Dendritic cell treated with granulocyte-macrophage colony-stimulating factor and Interleukin-4, amounts not matched to agents 40 ng/mL and 50 ng/mL, for 4 days (primary cell): ENCODE results near the gene SND1.

Experiments used
- H3K27ac Mint-ChIP-seq: one replicate; pipeline ENCODE4 v1.8.0; 2022; ENCODE audit warnings: mild to moderate bottlenecking, mixed read lengths
- H3K27me3 Mint-ChIP-seq: one replicate; pipeline ENCODE4 v1.8.0; 2022; ENCODE audit warnings: mild to moderate bottlenecking, mixed read lengths
- H3K36me3 Mint-ChIP-seq: one replicate; pipeline ENCODE4 v1.8.0; 2022; ENCODE audit warnings: low read depth, mixed read lengths
- H3K4me1 Mint-ChIP-seq: one replicate; pipeline ENCODE4 v1.8.0; 2022; ENCODE audit warnings: low read depth, mixed read lengths
- H3K4me3 Mint-ChIP-seq: one replicate; pipeline ENCODE4 v1.8.0; 2022; ENCODE audit warnings: mild to moderate bottlenecking, moderate library complexity, mixed read lengths
- H3K9me3 Mint-ChIP-seq: one replicate; pipeline ENCODE4 v1.8.0; 2022; ENCODE audit warnings: mixed read lengths
- intact Hi-C: fragments of 100-400 bp; cut with micrococcal nuclease; formaldehyde crosslinking; loops from one replicate; pipeline ENCODE4 v1.15.0; 2022

SND1 gene

GRCh38 chr7:127683776-127684681 is 32.0 kb downstream of the SND1 start:
- H3K27me3 Mint-ChIP-seq: no peaks in the 10 kb centered on the region
- H3K36me3 Mint-ChIP-seq: peaks cover 50% of the 10 kb centered on the region
- no peak overlapping the region for H3K4me3 Mint-ChIP-seq
- H3K4me1 Mint-ChIP-seq: peaks cover 26% of the 10 kb centered on the region
- H3K27ac Mint-ChIP-seq: no peak overlapping the region
- intact Hi-C loops: no loop called here
- peaks cover 13% of the 10 kb centered on the region for H3K9me3 Mint-ChIP-seq

- Mint-ChIP-seq H3K9me3 (no peaks in the 10 kb centered on the region), H3K27me3 (no peaks in the 10 kb centered on the region), H3K36me3 (peaks cover 60% of the 10 kb centered on the region), H3K4me3 (no peak overlapping the region), H3K4me1 (peaks cover 30% of the 10 kb centered on the region), H3K27ac (no peak overlapping the region)
- intact Hi-C loops: no loop called here
Measured at GRCh38 chr7:127689194-127689772, 37.3 kb downstream of the SND1 start.

- peaks cover 22% of the 10 kb centered on the region for H3K4me1 Mint-ChIP-seq
- H3K36me3 Mint-ChIP-seq: peaks cover 71% of the 10 kb centered on the region
- intact Hi-C loops: no loop called here
- H3K9me3 Mint-ChIP-seq: no peaks in the 10 kb centered on the region
- no peaks in the 10 kb centered on the region for H3K27me3 Mint-ChIP-seq
- H3K4me3 Mint-ChIP-seq: no peak overlapping the region
- no peak overlapping the region for H3K27ac Mint-ChIP-seq
Measured at GRCh38 chr7:127690337-127690736, 38.3 kb downstream of the SND1 start.

- H3K27me3 Mint-ChIP-seq: no peaks in the 10 kb centered on the region
- H3K36me3 Mint-ChIP-seq: peaks cover 72% of the 10 kb centered on the region
- no peak overlapping the region for H3K27ac Mint-ChIP-seq
Measured at GRCh38 chr7:127690806-127691205, 38.8 kb downstream of the SND1 start.

GRCh38 chr7:127692200-127692599 is 40.2 kb downstream of the SND1 start:
- H3K4me3 Mint-ChIP-seq: no peak overlapping the region
- no peaks in the 10 kb centered on the region for H3K27me3 Mint-ChIP-seq
- H3K4me1 Mint-ChIP-seq: peaks cover 23% of the 10 kb centered on the region
- peaks cover 72% of the 10 kb centered on the region for H3K36me3 Mint-ChIP-seq
- H3K27ac Mint-ChIP-seq: no peak overlapping the region
- intact Hi-C loops: no loop called here
- no peaks in the 10 kb centered on the region for H3K9me3 Mint-ChIP-seq

More at GRCh38 chr7:127690806-127691205, 38.8 kb downstream of the SND1 start:
- intact Hi-C loops: no loop called here
- H3K4me1 Mint-ChIP-seq: peaks cover 22% of the 10 kb centered on the region
- H3K9me3 Mint-ChIP-seq: no peaks in the 10 kb centered on the region
- no peak overlapping the region for H3K4me3 Mint-ChIP-seq

- Mint-ChIP-seq H3K36me3 (peaks cover 96% of the 10 kb centered on the region), H3K4me3 (no peak overlapping the region), H3K27me3 (no peaks in the 10 kb centered on the region), H3K9me3 (no peaks in the 10 kb centered on the region), H3K27ac (no peak overlapping the region), H3K4me1 (peaks cover 9% of the 10 kb centered on the region)
- intact Hi-C loops: no loop called here
Measured at GRCh38 chr7:127699853-127700252, 47.9 kb downstream of the SND1 start.

GRCh38 chr7:127702052-127702652 is 50.2 kb downstream of the SND1 start:
- Mint-ChIP-seq H3K36me3 (peaks cover 99% of the 10 kb centered on the region), H3K27me3 (no peaks in the 10 kb centered on the region), H3K4me3 (no peak overlapping the region), H3K27ac (no peak overlapping the region), H3K9me3 (no peaks in the 10 kb centered on the region), H3K4me1 (no peaks in the 10 kb centered on the region)
- intact Hi-C loops: no loop called here

- peaks cover 99% of the 10 kb centered on the region for H3K36me3 Mint-ChIP-seq
- H3K4me3 Mint-ChIP-seq: no peak overlapping the region
- no peaks in the 10 kb centered on the region for H3K4me1 Mint-ChIP-seq
- H3K9me3 Mint-ChIP-seq: no peaks in the 10 kb centered on the region
- no peak overlapping the region for H3K27ac Mint-ChIP-seq
- intact Hi-C loops: no loop called here
- H3K27me3 Mint-ChIP-seq: no peaks in the 10 kb centered on the region
Measured at GRCh38 chr7:127702938-127703337, 50.9 kb downstream of the SND1 start.

GRCh38 chr7:127704211-127704610 is 52.2 kb downstream of the SND1 start:
- no peak overlapping the region for H3K27ac Mint-ChIP-seq
- no peaks in the 10 kb centered on the region for H3K27me3 Mint-ChIP-seq
- intact Hi-C loops: no loop called here
- H3K36me3 Mint-ChIP-seq: peaks cover 99% of the 10 kb centered on the region
- no peak overlapping the region for H3K4me3 Mint-ChIP-seq
- H3K9me3 Mint-ChIP-seq: no peaks in the 10 kb centered on the region
- no peaks in the 10 kb centered on the region for H3K4me1 Mint-ChIP-seq

GRCh38 chr7:127705461-127705959 is 53.5 kb downstream of the SND1 start:
- intact Hi-C loops: loop anchor here (5.0 kb wide), 2 partner anchors 432 to 617 kb away; no protein-coding TSS in a partner anchor
- H3K27me3 Mint-ChIP-seq: no peaks in the 10 kb centered on the region
- no peaks in the 10 kb centered on the region for H3K9me3 Mint-ChIP-seq
- peaks cover 99% of the 10 kb centered on the region for H3K36me3 Mint-ChIP-seq
- no peak overlapping the region for H3K27ac Mint-ChIP-seq
- H3K4me3 Mint-ChIP-seq: no peak overlapping the region
- H3K4me1 Mint-ChIP-seq: no peaks in the 10 kb centered on the region

GRCh38 chr7:127706766-127707165 is 54.8 kb downstream of the SND1 start:
- H3K4me3 Mint-ChIP-seq: no peak overlapping the region
- no peaks in the 10 kb centered on the region for H3K9me3 Mint-ChIP-seq
- intact Hi-C loops: loop anchor here (5.0 kb wide), 2 partner anchors 431 to 616 kb away; no protein-coding TSS in a partner anchor
- no peaks in the 10 kb centered on the region for H3K27me3 Mint-ChIP-seq
- H3K27ac Mint-ChIP-seq: no peak overlapping the region
- H3K36me3 Mint-ChIP-seq: peaks cover 99% of the 10 kb centered on the region
- no peaks in the 10 kb centered on the region for H3K4me1 Mint-ChIP-seq

GRCh38 chr7:127708201-127708600 is 56.2 kb downstream of the SND1 start:
- H3K4me3 Mint-ChIP-seq: no peak overlapping the region
- H3K4me1 Mint-ChIP-seq: no peaks in the 10 kb centered on the region
- intact Hi-C loops: loop anchor here (1.0 to 5.0 kb wide), 3 partner anchors 429 to 614 kb away; no protein-coding TSS in a partner anchor
- H3K36me3 Mint-ChIP-seq: peaks cover 96% of the 10 kb centered on the region
- H3K9me3 Mint-ChIP-seq: no peaks in the 10 kb centered on the region
- H3K27me3 Mint-ChIP-seq: no peaks in the 10 kb centered on the region
- no peak overlapping the region for H3K27ac Mint-ChIP-seq

- Mint-ChIP-seq H3K9me3 (no peaks in the 10 kb centered on the region), H3K27ac (no peak overlapping the region), H3K4me3 (no peak overlapping the region), H3K4me1 (no peaks in the 10 kb centered on the region), H3K27me3 (no peaks in the 10 kb centered on the region), H3K36me3 (peaks cover 91% of the 10 kb centered on the region)
- intact Hi-C loops: loop anchor here (1.0 to 5.0 kb wide), 3 partner anchors 429 to 614 kb away; no protein-coding TSS in a partner anchor
Measured at GRCh38 chr7:127708788-127709187, 56.8 kb downstream of the SND1 start.

- Mint-ChIP-seq H3K36me3 (peaks cover 91% of the 10 kb centered on the region), H3K4me3 (no peak overlapping the region), H3K27ac (no peak overlapping the region), H3K9me3 (no peaks in the 10 kb centered on the region), H3K4me1 (peaks cover 6% of the 10 kb centered on the region), H3K27me3 (no peaks in the 10 kb centered on the region)
- intact Hi-C loops: loop anchor here (10.0 kb wide), 1 partner anchor 324 kb away; the partner anchor contains the start of gene LRRC4
Measured at GRCh38 chr7:127710635-127711034, 58.6 kb downstream of the SND1 start.
